Cardiac muscle cell (in vitro differentiated cells and primary cell): ENCODE measurements around the gene NETO1. TPM values are rescaled to one million over a fixed set of nuclear protein-coding genes. Genes with fewer than 3 reads are reported as not detected.

Experiments
- DNase-seq, 2 donors: peaks; one replicate each; pipeline versions ENCODE4 v3.0.0 to v3.0.0-alpha.2; 2010 to 2017; ENCODE audit warnings: low read depth in 1 of 2, low spot score in 1 of 2
- H3K27ac ChIP-seq: fragments of 200-600 bp; sonication (generic); 2 replicates; pipeline ENCODE4 v1.5.1; 2016
- H3K27me3 ChIP-seq: fragments of 200-600 bp; sonication (generic); 2 replicates; pipeline ENCODE4 v1.6.0; 2016; ENCODE audit warnings: control low read depth
- H3K36me3 ChIP-seq: fragments of 200-600 bp; sonication (generic); 2 replicates; pipeline ENCODE4 v1.5.1; 2016; ENCODE audit warnings: control low read depth
- H3K4me1 ChIP-seq: fragments of 200-600 bp; sonication (generic); 2 replicates; pipeline ENCODE4 v1.8.1; 2017; ENCODE audit warnings: low read depth, mild to moderate bottlenecking, mixed run types
- H3K4me3 ChIP-seq: fragments of 200-600 bp; sonication (generic); 2 replicates; pipeline ENCODE4 v1.5.1; 2016; ENCODE audit warnings: mild to moderate bottlenecking
- H3K9me3 ChIP-seq: fragments of 200-600 bp; sonication (generic); 2 replicates; pipeline ENCODE4 v1.5.1; 2017; ENCODE audit warnings: low read depth, mild to moderate bottlenecking, control low read depth
- polyA plus RNA-seq: library from polyadenylated mRNA; unstranded; fragments of >200 nt; fragmentation: Nextera tagmentation; extraction: Ambion mirVana; gene quantifications from 2 replicates; pipeline ENCODE4 v1.2.1, GENCODE V29; 2016
- total RNA-seq: library from RNA; depleted of rRNA; stranded (reverse); fragments of >200 nt; gene quantifications from 2 replicates; pipeline ENCODE4 v1.2.3, GENCODE V29; 2016
- TF ChIP-seq, protein P1 (sequence below): IDR thresholded peaks from 2 replicates; pipeline ENCODE4 v1.5.1; 2012; ENCODE audit warnings: low read depth, mild to moderate bottlenecking, low read length

NETO1 gene
- total and polyA plus RNA-seq, 2 experiments from 2014 or later = 2.8 to 3.6 TPM

DNA sequence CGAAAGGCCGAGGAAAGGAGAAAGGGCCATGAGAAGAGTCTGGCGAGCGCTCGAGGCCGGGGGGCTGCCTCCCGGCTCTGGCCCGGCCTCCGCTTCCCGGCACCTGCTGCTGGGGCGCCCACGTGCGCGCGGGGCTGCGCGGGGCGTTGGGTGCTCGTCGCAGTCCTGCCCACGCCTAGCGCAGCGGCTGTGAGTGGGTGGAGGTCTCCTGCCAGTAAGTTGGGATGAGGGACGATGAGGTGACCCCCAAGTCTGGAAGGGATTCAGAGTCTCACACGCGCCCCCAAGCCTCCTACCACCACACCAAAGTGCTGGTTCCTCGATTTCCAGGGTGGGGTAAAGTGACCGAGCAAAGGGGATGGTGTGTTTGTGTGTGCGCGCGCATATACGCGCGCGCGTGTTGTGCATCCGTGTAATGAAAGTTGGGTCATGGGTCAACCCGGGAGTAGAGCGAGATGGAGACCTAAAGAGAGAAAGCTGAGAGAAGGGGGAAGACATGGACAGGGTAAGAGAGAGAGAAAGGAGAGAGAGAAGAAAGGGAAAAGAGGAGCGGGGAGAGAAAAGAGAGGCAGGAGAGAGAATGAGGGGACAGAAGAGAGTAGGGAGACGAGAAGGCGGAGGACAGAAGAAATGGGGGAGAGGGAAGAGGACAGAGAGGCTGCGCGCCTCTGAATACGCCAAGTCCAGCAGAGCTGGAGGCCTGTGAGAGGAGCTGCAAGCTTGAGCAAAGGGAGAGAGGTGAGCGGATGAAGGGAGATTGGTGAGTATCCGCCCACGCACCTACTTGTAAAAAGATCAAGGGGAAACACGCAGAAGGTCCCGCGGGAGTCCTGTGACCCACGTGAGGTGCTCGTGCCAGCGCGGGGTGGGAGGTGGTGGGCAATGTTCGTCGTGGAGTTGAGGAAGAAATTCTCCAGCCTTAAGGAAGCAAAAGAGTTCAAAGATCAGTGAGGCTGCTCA is 1.7 kb upstream of the NETO1 start:
- Histone ChIP-seq H3K4me1 (no peaks in the 10 kb centered on the region), H3K4me3 (peak overlapping the region; percentile 57), H3K27me3 (peaks cover 50% of the 10 kb centered on the region), H3K36me3 (no peaks in the 10 kb centered on the region), H3K9me3 (no peaks in the 10 kb centered on the region), H3K27ac (no peak overlapping the region)
- TF ChIP-seq, protein P1, sequence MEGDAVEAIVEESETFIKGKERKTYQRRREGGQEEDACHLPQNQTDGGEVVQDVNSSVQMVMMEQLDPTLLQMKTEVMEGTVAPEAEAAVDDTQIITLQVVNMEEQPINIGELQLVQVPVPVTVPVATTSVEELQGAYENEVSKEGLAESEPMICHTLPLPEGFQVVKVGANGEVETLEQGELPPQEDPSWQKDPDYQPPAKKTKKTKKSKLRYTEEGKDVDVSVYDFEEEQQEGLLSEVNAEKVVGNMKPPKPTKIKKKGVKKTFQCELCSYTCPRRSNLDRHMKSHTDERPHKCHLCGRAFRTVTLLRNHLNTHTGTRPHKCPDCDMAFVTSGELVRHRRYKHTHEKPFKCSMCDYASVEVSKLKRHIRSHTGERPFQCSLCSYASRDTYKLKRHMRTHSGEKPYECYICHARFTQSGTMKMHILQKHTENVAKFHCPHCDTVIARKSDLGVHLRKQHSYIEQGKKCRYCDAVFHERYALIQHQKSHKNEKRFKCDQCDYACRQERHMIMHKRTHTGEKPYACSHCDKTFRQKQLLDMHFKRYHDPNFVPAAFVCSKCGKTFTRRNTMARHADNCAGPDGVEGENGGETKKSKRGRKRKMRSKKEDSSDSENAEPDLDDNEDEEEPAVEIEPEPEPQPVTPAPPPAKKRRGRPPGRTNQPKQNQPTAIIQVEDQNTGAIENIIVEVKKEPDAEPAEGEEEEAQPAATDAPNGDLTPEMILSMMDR = no peak
- DNase-seq = peak in 1 of 2 donors; percentile 20

- H3K27me3 ChIP-seq = peaks cover 50% of the 10 kb centered on the region
- TF ChIP-seq, protein P1 = no peak
- no peaks in the 10 kb centered on the region for H3K36me3 ChIP-seq
- peak in 1 of 2 donors; percentile 30 for DNase-seq
- peak overlapping the region; percentile 57 for H3K4me3 ChIP-seq
- no peak overlapping the region for H3K27ac ChIP-seq
- no peaks in the 10 kb centered on the region for H3K4me1 ChIP-seq
- no peaks in the 10 kb centered on the region for H3K9me3 ChIP-seq
Observed at GRCh38 chr18:72868585-72869225, 918 bp upstream of the NETO1 start.

- TF ChIP-seq, protein P1 = no peak
- peaks cover 50% of the 10 kb centered on the region for H3K27me3 ChIP-seq
- no peaks in the 10 kb centered on the region for H3K36me3 ChIP-seq
- no peaks in the 10 kb centered on the region for H3K4me1 ChIP-seq
- no peaks in the 10 kb centered on the region for H3K9me3 ChIP-seq
- DNase-seq = peak in 1 of 2 donors; percentile 62
- H3K27ac ChIP-seq = no peak overlapping the region
- H3K4me3 ChIP-seq = peak overlapping the region; percentile 57
Observed at GRCh38 chr18:72866901-72867745, 664 bp downstream of the NETO1 start.

- peak in 1 of 2 donors; percentile 4 for DNase-seq
- H3K36me3 ChIP-seq = no peaks in the 10 kb centered on the region
- H3K4me3 ChIP-seq = peak overlapping the region; percentile 57
- H3K27ac ChIP-seq = no peak overlapping the region
- TF ChIP-seq, protein P1 = no peak
- H3K4me1 ChIP-seq = no peaks in the 10 kb centered on the region
- peaks cover 50% of the 10 kb centered on the region for H3K27me3 ChIP-seq
- H3K9me3 ChIP-seq = no peaks in the 10 kb centered on the region
Observed at GRCh38 chr18:72866442-72866900, 1.3 kb downstream of the NETO1 start.

- Histone ChIP-seq H3K27ac (no peak overlapping the region), H3K4me1 (no peaks in the 10 kb centered on the region), H3K27me3 (peaks cover 33% of the 10 kb centered on the region), H3K36me3 (peaks cover 2% of the 10 kb centered on the region), H3K9me3 (no peaks in the 10 kb centered on the region), H3K4me3 (no peak overlapping the region)
- TF ChIP-seq, protein P1 = no peak
- DNase-seq = no peak
Observed at GRCh38 chr18:72863754-72864153, 4.0 kb downstream of the NETO1 start.
